Cerebellar nuclear complex (tissue), 1 donor: ENCODE measurements around the gene SENP5.

Experiments
- DNase-seq, 2 experiments: peaks; one replicate each; lab custom pipeline; 2025; lab: John Stamatoyannopoulos, UW

Gene SENP5

DNA sequence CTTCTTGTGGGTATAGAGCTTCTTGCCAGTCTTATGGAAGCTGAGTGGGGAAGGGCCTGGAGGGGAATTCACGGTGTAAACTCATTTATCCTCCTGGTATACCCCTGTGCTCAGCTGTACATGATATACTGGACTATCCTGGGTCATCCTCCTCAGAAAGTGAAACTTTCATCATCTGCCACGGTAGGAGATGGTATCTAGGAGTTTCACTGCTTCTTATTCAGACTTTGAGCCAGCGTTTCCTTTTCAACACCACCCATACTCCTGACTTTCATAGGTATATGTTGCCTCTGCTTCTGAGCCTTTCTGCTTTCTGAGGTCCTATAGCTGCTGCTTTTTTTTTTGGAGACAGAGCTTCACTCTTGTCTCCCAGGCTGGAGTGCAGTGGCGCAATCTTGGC is 15.6 kb downstream of the SENP5 start:
- DNase-seq, result no peak

- DNase-seq, result no peak
These were observed 18.4 kb downstream of the SENP5 start for GRCh38 chr3:196886144-196886543.

- no peak for DNase-seq
These were observed 22.4 kb downstream of the SENP5 start for GRCh38 chr3:196889844-196890708.

GRCh38 chr3:196894557-196895295 is 27.0 kb downstream of the SENP5 start:
- DNase-seq, result no peak

DNA sequence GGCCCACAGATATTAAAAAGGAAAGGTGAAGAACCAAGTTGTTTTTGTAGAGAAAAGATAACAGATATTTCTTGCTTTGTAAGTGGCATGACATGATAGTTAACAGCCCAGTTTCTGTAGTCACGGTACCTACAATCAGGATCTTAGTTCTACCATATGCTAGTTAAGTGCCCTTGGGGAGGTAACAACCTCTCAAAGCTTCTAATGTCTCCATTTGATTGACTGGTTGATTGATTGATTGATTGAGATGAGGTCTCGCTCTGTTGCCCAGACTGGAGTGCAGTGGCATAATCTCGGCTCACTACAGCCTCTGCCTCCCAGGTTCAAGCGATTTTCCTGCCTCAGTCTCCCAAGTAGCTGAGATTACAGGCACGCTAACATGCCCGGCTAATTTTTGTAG is 28.5 kb downstream of the SENP5 start:
- DNase-seq, result no peak

DNA sequence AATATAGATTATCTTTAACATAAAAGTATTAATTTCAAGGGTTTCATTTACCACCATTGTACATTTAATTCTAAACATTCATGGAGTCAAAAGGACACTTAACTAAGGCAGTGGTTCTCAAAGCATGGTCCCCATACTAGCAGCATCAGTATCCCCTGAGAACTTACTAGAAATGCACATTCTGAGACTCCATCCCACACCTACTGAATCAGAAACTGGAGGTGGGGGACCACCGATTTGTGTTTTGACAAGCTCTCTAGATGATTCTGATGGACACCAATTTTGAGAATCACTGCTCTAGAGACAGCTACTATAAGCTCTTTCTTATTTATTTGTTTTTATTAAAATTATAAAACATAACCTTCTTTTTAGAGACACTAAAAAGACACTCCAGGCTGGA is 34.0 kb downstream of the SENP5 start:
- DNase-seq, result no peak

- no peak for DNase-seq
These were observed 34.6 kb downstream of the SENP5 start for GRCh38 chr3:196902296-196902695.

DNA sequence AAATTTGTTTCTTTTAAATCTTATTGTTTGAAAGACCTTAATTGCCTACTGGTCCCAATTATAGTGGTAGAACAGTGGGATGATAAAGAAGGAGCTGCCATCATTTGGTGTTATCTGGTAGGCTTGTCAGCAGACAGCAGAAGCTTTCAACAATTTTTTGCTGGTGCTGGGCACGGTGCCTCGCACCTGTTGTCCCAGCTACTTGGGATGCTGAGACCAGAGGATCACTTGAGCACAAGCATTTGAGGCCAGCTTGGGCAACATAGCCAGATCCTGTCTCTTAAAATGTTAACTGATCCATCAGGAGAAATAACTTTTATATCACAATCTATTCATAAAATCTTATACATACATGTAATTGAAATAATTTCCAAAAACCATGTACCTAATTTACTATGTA is 36.0 kb downstream of the SENP5 start:
- DNase-seq, result no peak

DNA sequence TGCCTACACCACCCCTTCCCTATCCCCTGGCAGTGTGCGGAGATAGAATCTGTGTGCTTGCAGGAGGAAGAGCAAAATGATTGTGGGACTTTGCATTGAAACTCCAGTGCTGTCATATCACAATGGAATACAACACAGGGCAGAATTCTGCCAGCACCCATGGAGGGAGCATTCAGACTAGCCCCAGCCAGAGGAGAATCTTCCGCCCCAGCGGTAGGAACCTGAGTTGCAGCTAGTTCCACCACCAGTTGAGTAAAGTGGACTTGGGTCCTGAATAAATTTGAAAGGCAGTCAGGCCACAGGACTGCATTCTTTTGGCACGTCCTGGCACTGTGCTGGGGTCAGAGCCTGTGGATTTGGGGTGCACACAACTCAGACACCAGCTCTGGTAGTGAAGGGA is 47.1 kb downstream of the SENP5 start:
- DNase-seq, result no peak

DNA sequence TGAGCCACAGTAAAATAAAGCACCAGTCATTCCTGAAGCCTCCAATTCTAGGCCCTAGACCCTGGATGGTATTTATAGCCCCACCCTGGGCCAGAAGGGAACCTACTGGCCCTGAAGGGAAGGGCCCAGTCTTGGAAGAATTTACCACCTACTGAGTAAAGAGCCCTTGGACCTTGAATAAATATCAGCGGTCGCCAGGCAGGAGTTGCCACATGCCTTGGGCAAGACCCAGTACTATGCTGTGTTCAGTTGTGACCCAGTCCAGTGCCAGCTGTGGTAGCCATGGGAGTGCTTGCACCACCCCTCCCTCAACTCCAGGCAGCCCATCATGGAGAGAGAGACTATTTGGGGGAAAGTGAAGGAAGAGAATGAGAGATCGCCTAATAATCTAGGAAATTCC is 47.7 kb downstream of the SENP5 start:
- no peak for DNase-seq

- no peak for DNase-seq
These were observed 48.5 kb downstream of the SENP5 start for GRCh38 chr3:196916221-196916620.

DNA sequence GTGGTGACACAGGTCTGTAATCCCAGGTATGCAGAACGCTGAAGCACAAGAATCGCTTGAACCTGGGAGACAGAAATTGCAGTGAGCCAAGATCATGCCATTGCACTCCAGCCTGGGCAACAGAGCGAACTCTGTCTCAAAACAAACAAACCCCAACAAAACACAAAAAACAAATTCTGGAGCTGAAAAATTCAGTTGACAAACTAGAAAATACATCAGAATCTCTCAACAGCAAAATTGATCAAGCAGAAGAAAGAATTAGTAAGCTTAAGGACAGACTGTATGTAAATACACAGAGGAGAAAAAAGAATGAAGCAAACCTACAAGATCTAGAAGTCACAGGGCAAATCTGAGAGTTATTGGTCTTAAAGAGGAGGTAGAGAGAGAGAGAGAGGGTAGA is 49.3 kb downstream of the SENP5 start:
- no peak for DNase-seq

- no peak for DNase-seq
These were observed 51.2 kb downstream of the SENP5 start for GRCh38 chr3:196918968-196919367.

DNA sequence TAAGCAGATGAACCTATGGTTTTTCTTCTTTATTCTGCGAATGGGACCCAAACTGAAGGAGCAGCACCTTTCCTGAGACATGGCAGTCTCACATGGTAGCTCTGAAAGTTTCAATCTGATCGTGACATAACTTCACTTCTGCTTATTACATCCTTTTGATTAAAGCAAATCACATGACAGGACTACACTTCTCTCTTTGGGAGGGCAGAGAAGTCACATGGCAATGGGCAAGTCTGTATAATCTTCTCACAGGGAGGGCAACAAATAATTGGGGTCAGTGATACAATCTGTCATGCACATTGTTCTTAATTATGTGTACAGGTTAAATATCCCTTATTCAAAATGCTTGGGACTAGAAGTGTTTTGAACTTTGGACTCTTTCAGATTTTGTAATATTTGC is 53.0 kb downstream of the SENP5 start:
- no peak for DNase-seq

DNA sequence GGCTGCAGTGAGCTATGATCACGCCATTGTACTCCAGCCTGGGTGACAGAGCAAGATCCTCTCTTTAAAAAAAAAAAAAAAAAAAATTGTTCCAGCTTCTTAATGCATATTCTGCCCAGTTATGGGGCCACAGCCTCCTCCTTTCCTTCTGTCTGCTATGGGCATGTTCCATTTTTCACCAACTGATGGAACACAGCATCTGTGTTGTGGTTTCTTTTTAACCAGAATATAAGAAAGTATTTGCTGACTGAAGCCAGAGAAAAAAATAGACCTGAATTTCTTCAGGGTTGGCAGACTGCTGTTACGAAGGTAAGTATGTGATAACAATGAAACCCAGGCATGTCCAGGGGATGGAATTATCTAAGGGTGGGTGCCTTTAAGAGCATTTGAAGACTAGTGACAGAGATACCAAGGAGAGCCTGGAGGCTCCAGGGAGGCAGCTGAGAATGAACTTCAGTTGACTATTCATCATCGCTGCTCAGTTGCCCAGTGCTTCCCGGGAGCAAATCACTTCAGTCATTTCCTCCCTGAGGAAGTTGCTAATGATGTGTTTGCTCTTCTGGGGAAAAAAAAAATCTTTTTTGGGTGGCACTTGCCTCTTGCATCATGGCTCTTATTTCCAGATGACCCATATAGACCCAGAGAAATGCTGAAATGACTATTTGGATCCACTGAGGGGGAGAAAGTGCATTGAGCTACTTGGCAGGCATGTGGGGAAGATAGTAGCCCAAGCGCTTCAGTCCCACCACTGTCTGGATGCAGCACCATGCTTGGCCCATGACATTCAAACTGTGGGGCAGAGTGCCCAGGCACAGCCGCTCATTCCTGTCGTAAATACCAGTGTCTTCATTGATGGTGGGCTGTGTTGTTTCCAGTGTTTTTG is 60.1 kb downstream of the SENP5 start:
- no peak for DNase-seq

- DNase-seq, result no peak
These were observed 63.4 kb downstream of the SENP5 start for GRCh38 chr3:196931157-196931556.

DNA sequence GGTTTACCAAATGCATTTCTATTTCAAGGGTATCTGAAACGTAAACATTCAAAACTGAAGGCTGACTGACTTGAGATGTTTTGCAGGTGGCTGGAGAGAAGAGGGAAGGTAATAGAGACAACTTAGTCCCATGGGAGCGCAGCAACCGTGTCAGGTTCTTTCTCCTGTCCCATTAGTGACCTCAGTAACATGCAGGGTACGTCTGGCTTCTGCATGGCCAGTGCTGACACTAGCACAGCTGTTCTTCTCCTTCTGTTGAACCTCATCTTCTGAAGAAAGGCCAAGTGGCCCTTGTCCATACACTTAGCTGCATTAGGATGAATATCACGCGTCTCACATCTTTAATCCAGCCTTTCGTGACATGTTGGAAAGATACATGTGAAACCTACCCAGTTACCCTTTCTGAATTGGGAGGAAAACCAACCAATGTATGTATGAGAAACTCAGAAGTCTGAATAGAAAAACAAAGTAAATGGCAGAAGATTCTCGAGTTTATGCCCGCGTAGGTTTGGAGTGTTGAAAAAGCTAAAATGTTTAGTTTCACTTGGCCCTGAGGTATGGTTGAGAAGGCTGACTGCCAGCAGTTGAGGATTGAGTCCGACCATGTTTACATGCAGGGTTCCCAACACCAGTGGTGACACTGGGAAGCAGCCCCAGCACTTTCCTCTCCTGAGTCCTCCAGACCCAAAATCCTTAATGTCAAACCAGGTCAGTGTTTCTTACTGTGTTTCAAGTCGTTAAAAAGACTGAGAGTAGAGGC is 64.3 kb downstream of the SENP5 start:
- DNase-seq, result no peak

DNA sequence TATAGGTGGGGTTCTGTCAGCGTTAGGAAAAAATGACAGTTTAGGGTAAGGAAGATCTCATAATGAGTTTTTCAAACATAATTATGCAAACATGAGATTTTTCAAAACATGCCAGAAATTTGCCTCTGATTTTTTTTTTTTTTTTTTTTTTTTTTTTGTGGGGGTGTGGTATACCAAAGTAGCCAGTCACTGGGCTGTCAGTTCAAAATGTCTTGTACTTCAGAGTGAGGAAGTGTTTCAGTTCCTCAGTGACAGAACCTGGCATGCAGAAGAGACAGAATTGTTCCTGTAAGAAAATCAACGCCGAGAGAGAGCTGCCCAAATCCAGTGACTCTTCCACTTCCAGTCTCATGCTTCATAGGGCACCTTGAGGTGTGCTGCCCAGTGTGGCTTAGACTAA is 64.9 kb downstream of the SENP5 start:
- no peak for DNase-seq

GRCh38 chr3:196936288-196936687 is 68.6 kb downstream of the SENP5 start:
- DNase-seq, result no peak

GRCh38 chr3:196938124-196938523 is 70.4 kb downstream of the SENP5 start:
- no peak for DNase-seq

- DNase-seq, result no peak
These were observed 70.9 kb downstream of the SENP5 start for GRCh38 chr3:196938576-196938975.
